H1 (cell line): ENCODE data around the gene MED10. TPM values are rescaled to one million over a fixed set of nuclear protein-coding genes. Genes with fewer than 3 reads are reported as not detected.

ENCODE experiments used
- CTCF ChIA-PET: fragments of 300-600 bp; sonication (Branson Sonifier 250); formaldehyde crosslinking; loops from one replicate; lab custom pipeline; 2021; ENCODE audit not compliant: partially characterized antibody; lab: Charles Lee
- POLR2A ChIA-PET: fragments of 300-600 bp; sonication (Branson Sonifier 250); formaldehyde crosslinking; loops from one replicate; lab custom pipeline; 2021; ENCODE audit warnings: inconsistent platforms; ENCODE audit not compliant: partially characterized antibody; lab: Charles Lee
- DNase-seq, 2 experiments: peaks; one replicate each; pipeline versions ENCODE4 v3.0.0 to v3.0.0-alpha.2; 2010 to 2022; ENCODE audit warnings: low spot score in 2 of 2, low read depth in 1 of 2, mixed read lengths in 1 of 2
- FAIRE-seq: peaks from 2 replicates; lab custom pipeline; 2011; peaks lifted over from hg19 to GRCh38; lab: Jason Lieb, UNC
- H2AFZ ChIP-seq: 2 replicates; pipeline ENCODE4 v1.8.1; 2012; ENCODE audit warnings: low read length, inconsistent platforms
- H2AK5ac ChIP-seq: 2 replicates; pipeline ENCODE4 v1.6.1; 2013; ENCODE audit warnings: low read depth, low read length
- H2BK120ac ChIP-seq: replicated peaks from 2 replicates; pipeline ENCODE3; 2013; ENCODE audit warnings: low read depth, low read length, inconsistent platforms
- H2BK12ac ChIP-seq: 2 replicates; pipeline ENCODE4 v1.6.1; 2013; ENCODE audit warnings: low read depth, low read length
- H2BK15ac ChIP-seq: 2 replicates; pipeline ENCODE4 v1.6.1; 2013; ENCODE audit warnings: low read length
- H2BK20ac ChIP-seq: 2 replicates; pipeline ENCODE4 v1.6.1; 2013; ENCODE audit warnings: low read length
- H2BK5ac ChIP-seq: 2 replicates; pipeline ENCODE4 v1.6.1; 2013; ENCODE audit warnings: low read depth, low read length
- H3K14ac ChIP-seq: 2 replicates; pipeline ENCODE4 v1.6.1; 2013; ENCODE audit warnings: inconsistent platforms; ENCODE audit not compliant: insufficient read length
- H3K18ac ChIP-seq: 2 replicates; pipeline ENCODE4 v1.6.1; 2013; ENCODE audit warnings: low read length; ENCODE audit errors: extremely low read depth
- H3K23ac ChIP-seq: 2 replicates; pipeline ENCODE4 v1.6.1; 2013; ENCODE audit warnings: inconsistent platforms; ENCODE audit not compliant: insufficient read length
- H3K23me2 ChIP-seq: 2 replicates; pipeline ENCODE4 v1.6.1; 2013; ENCODE audit warnings: low read depth, low read length
- H3K27ac ChIP-seq: 2 replicates; pipeline ENCODE4 v1.6.1; 2011; ENCODE audit warnings: low read depth, low read length, inconsistent platforms
- H3K27me3 ChIP-seq, 4 experiments: replicated peaks in 1 of 4; 1 replicate in 1 of 4; 2 replicates in 3 of 4; pipeline versions ENCODE4 v1.6.1 to v1.8.1; 2011 to 2013; ENCODE audit warnings: low read length in 3 of 4, mild to moderate bottlenecking in 3 of 4, inconsistent platforms in 2 of 4, mixed read lengths in 2 of 4, moderate library complexity in 1 of 4; ENCODE audit not compliant: control insufficient read depth in 3 of 4, insufficient read depth in 3 of 4; ENCODE audit errors: extremely low read depth in 1 of 4
- H3K36me3 ChIP-seq, 4 experiments: 2 replicates each; pipeline versions ENCODE4 v1.6.1 to v1.8.1; 2011 to 2013; ENCODE audit warnings: mild to moderate bottlenecking in 4 of 4, low read length in 3 of 4, moderate library complexity in 2 of 4, control low read depth in 1 of 4, inconsistent platforms in 1 of 4; ENCODE audit not compliant: insufficient read depth in 4 of 4, control insufficient read depth in 2 of 4
- H3K4ac ChIP-seq: replicated peaks from 2 replicates; pipeline ENCODE3; 2013; ENCODE audit warnings: low read length, low read depth, mixed read lengths, inconsistent platforms; ENCODE audit not compliant: insufficient read length
- H3K4me1 ChIP-seq, 4 experiments: replicated peaks in 1 of 4; 1 replicate in 1 of 4; 2 replicates in 3 of 4; pipeline versions ENCODE4 v1.6.1 to v1.8.1; 2011 to 2013; ENCODE audit warnings: low read length in 3 of 4, inconsistent platforms in 2 of 4, mixed read lengths in 1 of 4; ENCODE audit not compliant: insufficient read depth in 4 of 4, control insufficient read depth in 3 of 4
- H3K4me2 ChIP-seq, 2 experiments: 2 replicates each; pipeline versions ENCODE4 v1.6.1 to v1.8.1; 2011 to 2013; ENCODE audit warnings: low read depth in 2 of 2, low read length in 2 of 2, control low read depth in 1 of 2, inconsistent platforms in 1 of 2, mild to moderate bottlenecking in 1 of 2; ENCODE audit not compliant: insufficient read depth in 1 of 2
- H3K4me3 ChIP-seq, 4 experiments: fragments of 200-600, 300-600 bp in 1 of 4; sonication (generic), shearing (Covaris generic), sonication (Bioruptor Twin) in 1 of 4; 2 replicates each; pipeline versions ENCODE4 v1.5.1 to v1.8.1; 2011 to 2016; ENCODE audit warnings: low read length in 4 of 4, low read depth in 3 of 4, control low read depth in 2 of 4, inconsistent platforms in 2 of 4, mild to moderate bottlenecking in 2 of 4, mixed read lengths in 1 of 4, moderate library complexity in 1 of 4; ENCODE audit not compliant: insufficient read depth in 2 of 4; ENCODE audit errors: extremely low read depth in 1 of 4
- H3K56ac ChIP-seq: replicated peaks from 2 replicates; pipeline ENCODE3; 2013; ENCODE audit warnings: low read depth, mild to moderate bottlenecking, mixed read lengths, low read length, inconsistent platforms; ENCODE audit not compliant: insufficient read length
- H3K79me1 ChIP-seq: 2 replicates; pipeline ENCODE4 v1.6.1; 2013; ENCODE audit warnings: low read depth, low read length, control low read depth
- H3K79me2 ChIP-seq, 2 experiments: 2 replicates each; pipeline versions ENCODE4 v1.6.1 to v1.8.1; 2012 to 2013; ENCODE audit warnings: low read length in 2 of 2, mild to moderate bottlenecking in 2 of 2, inconsistent platforms in 1 of 2; ENCODE audit not compliant: insufficient read depth in 2 of 2, control insufficient read depth in 1 of 2
- H3K9ac ChIP-seq, 4 experiments: replicated peaks in 1 of 4; 1 replicate in 1 of 4; 2 replicates in 3 of 4; pipeline versions ENCODE4 v1.6.1 to v1.8.1; 2011 to 2013; ENCODE audit warnings: low read depth in 3 of 4, low read length in 3 of 4, control low read depth in 2 of 4, mild to moderate bottlenecking in 2 of 4, moderate library complexity in 2 of 4, inconsistent platforms in 1 of 4; ENCODE audit errors: extremely low read depth in 1 of 4
- H3K9me3 ChIP-seq, 2 experiments: 2 replicates each; pipeline versions ENCODE4 v1.6.1 to v1.8.1; 2012 to 2013; ENCODE audit warnings: mild to moderate bottlenecking in 2 of 2, moderate library complexity in 2 of 2, control low read depth in 1 of 2, inconsistent platforms in 1 of 2, low read depth in 1 of 2, low read length in 1 of 2, mixed read lengths in 1 of 2; ENCODE audit not compliant: insufficient read depth in 2 of 2
- H4K20me1 ChIP-seq, 2 experiments: replicated peaks in 1 of 2; 2 replicates each; pipeline versions ENCODE3 to v1.8.1; 2011 to 2013; ENCODE audit warnings: inconsistent platforms in 2 of 2, low read length in 2 of 2, mild to moderate bottlenecking in 1 of 2; ENCODE audit not compliant: insufficient read depth in 2 of 2, control insufficient read depth in 1 of 2
- H4K5ac ChIP-seq: 2 replicates; pipeline ENCODE4 v1.6.1; 2013; ENCODE audit warnings: low read length, low read depth, mixed read lengths, inconsistent platforms; ENCODE audit not compliant: insufficient read length
- H4K8ac ChIP-seq: 2 replicates; pipeline ENCODE4 v1.8.0; 2013; ENCODE audit warnings: mild to moderate bottlenecking, moderate library complexity, low read length, inconsistent platforms; ENCODE audit not compliant: insufficient read depth; ENCODE audit errors: extremely low read depth
- H4K91ac ChIP-seq: replicated peaks from 2 replicates; pipeline ENCODE3; 2013; ENCODE audit warnings: low read length, mixed read lengths, inconsistent platforms; ENCODE audit not compliant: insufficient read length
- GABPA ChIP-seq: IDR thresholded peaks from 2 replicates; pipeline ENCODE4 v1.6.1; 2011; ENCODE audit warnings: mild to moderate bottlenecking, low read length, moderate library complexity, borderline replicate concordance; ENCODE audit not compliant: insufficient read depth
- RAD21 ChIP-seq, 2 experiments: IDR thresholded peaks in 1 of 2; conservative IDR thresholded peaks in 1 of 2; 2 replicates each; pipeline ENCODE4 v1.6.1; 2011; ENCODE audit warnings: low read depth in 2 of 2, low read length in 2 of 2, improper control_type of control experiment in 1 of 2, inconsistent platforms in 1 of 2, mild to moderate bottlenecking in 1 of 2, moderate library complexity in 1 of 2
- WGBS, 2 experiments: shearing (Covaris generic) in 1 of 2; methylation state at CpG; one replicate each; pipeline versions ENCODE4 v1.1.6 to v1.1.7; 2013 to 2015; ENCODE audit warnings: low lambda C conversion rate in 2 of 2, mixed read lengths in 2 of 2, inconsistent platforms in 1 of 2, low coverage in 1 of 2, missing lambda C conversion rate in 1 of 2; ENCODE audit not compliant: insufficient replicate concordance in 2 of 2, insufficient coverage in 1 of 2, insufficient read length in 1 of 2; ENCODE audit errors: extremely low coverage in 1 of 2, missing lambda C conversion rate in 1 of 2; 5-methylcytosine and 5-hydroxymethylcytosine counted together
- polyA plus RNA-seq, 7 experiments: library from polyadenylated mRNA; depleted of rRNA in 3 of 7; stranded (reverse) in 5 of 7; unstranded in 2 of 7; fragments of >200 nt in 5 of 7; fragments of 200-250 nt in 2 of 7; gene quantifications; 1 replicate in 5 of 7; 2 replicates in 1 of 7; 4 replicates in 1 of 7; pipeline versions ENCODE4 v1.2.1 to v1.2.3, GENCODE V29; 2011 to 2013; ENCODE audit warnings: missing spikeins in 2 of 7, mixed read lengths in 2 of 7
- total RNA-seq: library from RNA; stranded (reverse); fragmentation: NEBNext Ultra II Directional; extraction: Animal tissue kit (Norgen Biotek cat#: 25700); gene quantifications from 2 replicates; pipeline ENCODE4 v1.2.1, GENCODE V29; 2021
- TF ChIP-seq, protein P1 (sequence below): IDR thresholded peaks from 2 replicates; pipeline ENCODE4 v1.6.1; 2012; ENCODE audit warnings: inconsistent platforms
- TF ChIP-seq, protein P2 (sequence below), 3 experiments: IDR thresholded peaks; 1 replicate in 2 of 3; 2 replicates in 1 of 3; pipeline versions ENCODE4 v1.5.1 to v1.6.1; 2011; ENCODE audit warnings: low read length in 3 of 3, mild to moderate bottlenecking in 3 of 3, inconsistent platforms in 2 of 3, low read depth in 1 of 3, moderate library complexity in 1 of 3; ENCODE audit not compliant: insufficient read depth in 1 of 3; ENCODE audit errors: control extremely low read depth in 1 of 3

MED10 gene
- total and polyA plus RNA-seq, 2 of the 8 experiments (the other 6 are each of a cell fraction or from before 2014, with no cell fraction given): 20.1 to 23.2 TPM

DNA sequence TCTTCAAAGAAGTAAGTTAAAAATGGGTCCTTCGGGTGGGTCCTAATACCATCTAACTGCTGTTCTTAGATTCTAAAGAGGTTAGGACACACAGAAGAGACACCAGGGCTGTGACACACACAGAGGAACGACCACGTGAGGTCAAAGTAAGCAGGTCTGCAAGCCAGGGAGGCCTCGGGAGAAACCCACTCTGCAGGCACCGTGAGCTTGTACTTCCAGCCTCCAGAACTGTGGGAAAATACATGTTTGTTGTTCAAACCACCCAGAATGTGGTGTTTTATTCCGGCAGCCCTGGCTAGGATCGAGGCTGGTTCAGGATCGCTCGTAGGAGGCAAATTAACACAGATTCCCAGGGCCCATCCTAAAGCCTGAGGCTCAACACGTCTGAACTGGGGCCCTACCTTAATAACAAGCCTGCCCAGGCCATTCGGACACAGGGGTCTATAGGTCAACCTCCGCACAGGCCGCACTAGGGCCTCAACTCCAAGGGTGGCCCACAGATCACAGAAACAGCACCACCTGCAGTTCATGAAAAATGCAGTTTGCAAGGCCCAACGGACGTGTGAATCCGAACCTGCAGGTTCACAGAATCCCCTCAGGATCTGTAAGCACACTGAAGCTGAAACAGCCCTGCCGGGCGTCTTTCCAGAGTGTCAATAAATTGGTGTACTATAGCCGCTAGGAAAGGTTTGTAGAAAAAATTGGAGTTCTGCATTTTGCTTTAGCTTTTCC, 7.1 kb downstream of the MED10 start:
- Histone ChIP-seq H4K91ac (no peak overlapping the region), H2AK5ac (no peak overlapping the region), H3K79me2 (peaks cover 0 to 9% of the 10 kb centered on the region in 2 experiments; a peak in 2 of 4 replicates), H3K23me2 (no peaks in the 10 kb centered on the region), H4K5ac (no peak overlapping the region), H2BK20ac (no peak overlapping the region), H3K4me3 (no peak overlapping the region), H2BK5ac (no peak overlapping the region), H3K9me3 (no peaks in the 10 kb centered on the region)
- FAIRE-seq (no peak), DNase-seq (no peak)
- CTCF ChIA-PET: interaction anchor here (0.5 to 2.9 kb wide), 5 partner anchors 9 to 203 kb away, joined by 3 to 11 read pairs (median 3); no protein-coding TSS in a partner anchor
- TF ChIP-seq RAD21 (IDR thresholded peaks at IDR 0.05 in 1 of 2, conservative IDR thresholded peaks at IDR 0.05 in 1 of 2; ENCODE audit: low read depth in 2 of 2, low read length in 2 of 2) (peak in 1 of 2 experiments; percentile 14; a peak in 1 of 4 replicates), GABPA (no peak)
- TF ChIP-seq, protein P1, sequence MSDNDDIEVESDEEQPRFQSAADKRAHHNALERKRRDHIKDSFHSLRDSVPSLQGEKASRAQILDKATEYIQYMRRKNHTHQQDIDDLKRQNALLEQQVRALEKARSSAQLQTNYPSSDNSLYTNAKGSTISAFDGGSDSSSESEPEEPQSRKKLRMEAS: no peak
- TF ChIP-seq, protein P2, sequence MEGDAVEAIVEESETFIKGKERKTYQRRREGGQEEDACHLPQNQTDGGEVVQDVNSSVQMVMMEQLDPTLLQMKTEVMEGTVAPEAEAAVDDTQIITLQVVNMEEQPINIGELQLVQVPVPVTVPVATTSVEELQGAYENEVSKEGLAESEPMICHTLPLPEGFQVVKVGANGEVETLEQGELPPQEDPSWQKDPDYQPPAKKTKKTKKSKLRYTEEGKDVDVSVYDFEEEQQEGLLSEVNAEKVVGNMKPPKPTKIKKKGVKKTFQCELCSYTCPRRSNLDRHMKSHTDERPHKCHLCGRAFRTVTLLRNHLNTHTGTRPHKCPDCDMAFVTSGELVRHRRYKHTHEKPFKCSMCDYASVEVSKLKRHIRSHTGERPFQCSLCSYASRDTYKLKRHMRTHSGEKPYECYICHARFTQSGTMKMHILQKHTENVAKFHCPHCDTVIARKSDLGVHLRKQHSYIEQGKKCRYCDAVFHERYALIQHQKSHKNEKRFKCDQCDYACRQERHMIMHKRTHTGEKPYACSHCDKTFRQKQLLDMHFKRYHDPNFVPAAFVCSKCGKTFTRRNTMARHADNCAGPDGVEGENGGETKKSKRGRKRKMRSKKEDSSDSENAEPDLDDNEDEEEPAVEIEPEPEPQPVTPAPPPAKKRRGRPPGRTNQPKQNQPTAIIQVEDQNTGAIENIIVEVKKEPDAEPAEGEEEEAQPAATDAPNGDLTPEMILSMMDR (IDR thresholded peaks at IDR 0.05; ENCODE audit: control extremely low read depth in 1 of 3, insufficient read depth in 1 of 3, low read depth in 1 of 3, low read length in 3 of 3): peak in 2 of 3 experiments; percentile 2 to 9; a peak in 1 of 4 replicates
- TF ChIP-seq, all 59 proteins: peak for 2
- Histone ChIP-seq H3K56ac (no peak overlapping the region), H3K23ac (no peak overlapping the region), H3K27ac (no peak overlapping the region), H3K4me1 (no peaks in the 10 kb centered on the region), H2BK15ac (no peak overlapping the region), H4K8ac (no peak overlapping the region), H3K18ac (no peak overlapping the region), H3K4me2 (no peak overlapping the region), H4K20me1 (peaks cover 2 to 7% of the 10 kb centered on the region in 2 experiments), H2AFZ (no peak overlapping the region), H2BK12ac (no peak overlapping the region), H3K14ac (no peak overlapping the region), H3K27me3 (no peaks in the 10 kb centered on the region), H3K36me3 (peaks cover 7 to 52% (median 39%) of the 10 kb centered on the region in 4 experiments; a peak in 7 of 8 replicates), H3K4ac (no peak overlapping the region), H3K79me1 (no peaks in the 10 kb centered on the region), H3K9ac (no peak overlapping the region), H2BK120ac (no peak overlapping the region)
- 91% methylated on average over 19 of the region's 19 CpGs; no CpG with 5 or more reads in 1 of the 2 experiments for WGBS, 2 experiments
- POLR2A ChIA-PET: interaction anchor here (1.1 to 1.5 kb wide), 2 partner anchors 10 to 12 kb away, joined by 3 read pairs; no protein-coding TSS in a partner anchor
